Transverse colon (tissue), 4 donors: Measurements from ENCODE around the gene METAP2.

Experiments used
- POLR2A ChIP-seq: fragments of 450-650 bp; IDR thresholded peaks from one replicate; pipeline ENCODE4 v1.6.1; 2016; ENCODE audit warnings: antibody characterized with exemption, mild to moderate bottlenecking, moderate library complexity
- POLR2AphosphoS5 ChIP-seq, 3 donors: sonication (generic); formaldehyde crosslinking; IDR thresholded peaks; one replicate each; pipeline ENCODE4 v1.6.1; 2016; ENCODE audit warnings: antibody characterized with exemption in 3 of 3
- TF ChIP-seq, protein P1 (sequence below), 5 experiments: fragments of 200-600 bp in 3 of 5; fragments of 450-650 bp in 2 of 5; sonication (generic) in 3 of 5; IDR thresholded peaks; 1 replicate in 2 of 5; 2 replicates in 3 of 5; pipeline ENCODE4 v1.5.1; 2016 to 2017; ENCODE audit warnings: antibody characterized with exemption in 5 of 5, inconsistent platforms in 3 of 5, mild to moderate bottlenecking in 2 of 5, moderate library complexity in 1 of 5

- TF ChIP-seq, protein P1, sequence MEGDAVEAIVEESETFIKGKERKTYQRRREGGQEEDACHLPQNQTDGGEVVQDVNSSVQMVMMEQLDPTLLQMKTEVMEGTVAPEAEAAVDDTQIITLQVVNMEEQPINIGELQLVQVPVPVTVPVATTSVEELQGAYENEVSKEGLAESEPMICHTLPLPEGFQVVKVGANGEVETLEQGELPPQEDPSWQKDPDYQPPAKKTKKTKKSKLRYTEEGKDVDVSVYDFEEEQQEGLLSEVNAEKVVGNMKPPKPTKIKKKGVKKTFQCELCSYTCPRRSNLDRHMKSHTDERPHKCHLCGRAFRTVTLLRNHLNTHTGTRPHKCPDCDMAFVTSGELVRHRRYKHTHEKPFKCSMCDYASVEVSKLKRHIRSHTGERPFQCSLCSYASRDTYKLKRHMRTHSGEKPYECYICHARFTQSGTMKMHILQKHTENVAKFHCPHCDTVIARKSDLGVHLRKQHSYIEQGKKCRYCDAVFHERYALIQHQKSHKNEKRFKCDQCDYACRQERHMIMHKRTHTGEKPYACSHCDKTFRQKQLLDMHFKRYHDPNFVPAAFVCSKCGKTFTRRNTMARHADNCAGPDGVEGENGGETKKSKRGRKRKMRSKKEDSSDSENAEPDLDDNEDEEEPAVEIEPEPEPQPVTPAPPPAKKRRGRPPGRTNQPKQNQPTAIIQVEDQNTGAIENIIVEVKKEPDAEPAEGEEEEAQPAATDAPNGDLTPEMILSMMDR (IDR thresholded peaks at IDR 0.05) = no peak
- TF ChIP-seq POLR2AphosphoS5 (IDR thresholded peaks at IDR 0.05) (no peak), POLR2A (no peak)
Observed at GRCh38 chr12:95465275-95465674, 8.7 kb upstream of the METAP2 start.
